Stimulated activated CD8-positive, alpha-beta memory T cell treated with anti-CD3 and anti-CD28 coated beads, Interleukin-7, amount 100 ng/mL, for 1 hour (primary cell): ENCODE results near the gene RAB1B.

Source experiments
- DNase-seq, 2 donors: peaks; one replicate each; pipeline ENCODE4 v3.0.0-alpha.2; 2020; ENCODE audit warnings: low read depth in 2 of 2

Gene RAB1B

GRCh38 chr11:66322732-66323427 lies 54.4 kb downstream of the RAB1B start:
- DNase-seq = no peak

DNA sequence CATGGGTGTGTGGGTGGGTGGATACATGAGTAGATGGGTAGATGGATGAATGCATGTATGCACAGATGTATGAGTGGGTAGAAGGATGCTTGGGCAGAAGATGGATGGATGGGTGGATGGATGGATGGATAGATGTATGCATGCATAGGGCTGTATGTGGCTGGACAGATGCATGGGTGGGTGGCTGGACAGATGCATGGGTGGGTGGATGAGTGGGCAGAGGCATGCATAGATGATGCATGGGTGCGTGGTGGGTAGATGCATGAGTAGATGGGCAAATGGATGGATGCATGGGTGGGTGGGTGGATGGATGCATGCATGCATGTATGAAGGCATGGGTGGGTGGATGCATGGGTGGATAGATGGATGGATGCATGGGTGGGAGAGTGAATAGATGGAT lies 55.2 kb downstream of the RAB1B start:
- no peak for DNase-seq

GRCh38 chr11:66324664-66325063 lies 56.2 kb downstream of the RAB1B start:
- DNase-seq = no peak

DNA sequence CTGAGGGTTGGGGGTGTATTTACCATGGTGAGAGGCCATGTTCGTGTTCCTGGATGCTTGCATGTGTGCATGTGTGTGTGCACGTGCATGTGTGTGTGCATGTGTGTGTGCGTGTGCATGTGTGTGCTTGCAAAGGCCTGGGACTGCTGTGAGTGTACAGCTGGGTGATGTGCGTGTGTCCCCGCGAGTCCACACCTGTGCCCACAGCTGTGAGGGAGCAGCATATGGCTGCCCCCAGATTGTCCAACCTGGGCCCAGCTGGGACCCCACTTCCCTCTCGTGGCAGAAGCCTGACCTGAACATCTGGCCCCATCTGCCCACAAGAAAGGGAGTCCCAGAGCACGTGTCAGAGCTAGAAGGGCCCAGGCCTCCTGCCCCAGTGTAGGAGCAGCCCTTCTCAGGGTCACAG lies 56.8 kb downstream of the RAB1B start:
- DNase-seq = no peak

GRCh38 chr11:66326261-66327111 lies 58.0 kb downstream of the RAB1B start:
- no peak for DNase-seq
